GM21447 (cell line): ENCODE measurements around the gene C1QA.
"Not testable (repeated sequence)": the region's sequence is repeated elsewhere in the genome, so short reads cannot be mapped to it uniquely, and the experiment has no call there.

Source experiments
- ATAC-seq: cut with Tn5 transposase; IDR thresholded peaks from one replicate; pipeline ENCODE4 v1.9.1; 2021; ENCODE audit not compliant: unreplicated experiment

Gene C1QA

GRCh38 chr1:22639286-22639685 is 2.9 kb downstream of the C1QA start:
- no peak for ATAC-seq

DNA sequence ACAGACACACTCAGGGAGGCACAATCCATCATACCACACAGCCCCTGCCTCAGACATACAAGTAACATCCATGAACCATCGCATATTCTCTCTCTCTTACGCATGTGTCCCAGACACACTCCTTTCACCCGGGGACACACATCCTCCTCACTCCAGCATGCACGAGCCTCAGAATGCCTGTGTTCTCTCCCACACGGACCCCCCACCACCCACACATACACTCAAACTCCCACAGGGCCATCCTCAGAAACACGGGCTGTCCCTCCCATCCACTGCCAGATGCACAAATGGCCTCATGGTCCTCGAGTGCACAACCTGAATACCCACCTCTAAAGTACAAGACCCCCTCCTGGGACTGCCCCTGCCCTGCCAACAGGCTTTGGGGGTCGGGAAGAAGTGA is 4.8 kb downstream of the C1QA start:
- no peak for ATAC-seq

DNA sequence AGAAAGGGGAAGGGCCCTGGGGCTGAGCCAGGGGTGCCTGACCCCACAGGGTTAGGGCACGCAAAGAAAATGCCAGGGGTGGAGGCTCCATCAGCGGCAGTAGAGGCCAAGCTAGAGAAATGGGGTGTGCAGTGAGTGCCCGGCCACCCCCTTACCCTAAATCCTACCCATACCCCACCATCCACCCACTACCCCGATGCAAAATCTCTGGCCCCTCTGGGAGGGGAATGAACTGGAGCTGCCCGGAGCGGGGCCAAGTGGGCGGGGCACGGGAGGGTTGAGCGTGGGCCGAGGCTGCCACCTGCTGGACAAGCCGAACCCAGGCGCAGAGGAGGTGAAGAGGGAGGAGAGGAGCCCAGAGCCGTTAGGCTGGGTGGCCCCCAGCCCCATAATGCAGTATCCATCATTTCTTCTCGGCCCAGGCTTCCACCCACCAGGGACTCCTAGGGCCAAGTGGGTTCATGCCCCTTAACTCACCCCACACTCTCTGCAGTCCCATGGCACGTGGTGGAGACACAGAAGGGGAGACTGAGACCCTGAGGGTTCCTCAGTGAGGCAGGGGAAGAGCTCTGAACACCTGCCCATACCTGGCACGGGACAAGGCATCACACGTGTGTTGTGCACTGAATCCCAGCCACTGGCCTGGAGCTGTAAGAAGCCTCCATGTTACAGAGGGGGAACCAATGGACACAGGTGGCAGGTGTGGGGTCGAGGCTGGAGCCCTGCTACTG is 5.6 kb downstream of the C1QA start:
- ATAC-seq = no peak

DNA sequence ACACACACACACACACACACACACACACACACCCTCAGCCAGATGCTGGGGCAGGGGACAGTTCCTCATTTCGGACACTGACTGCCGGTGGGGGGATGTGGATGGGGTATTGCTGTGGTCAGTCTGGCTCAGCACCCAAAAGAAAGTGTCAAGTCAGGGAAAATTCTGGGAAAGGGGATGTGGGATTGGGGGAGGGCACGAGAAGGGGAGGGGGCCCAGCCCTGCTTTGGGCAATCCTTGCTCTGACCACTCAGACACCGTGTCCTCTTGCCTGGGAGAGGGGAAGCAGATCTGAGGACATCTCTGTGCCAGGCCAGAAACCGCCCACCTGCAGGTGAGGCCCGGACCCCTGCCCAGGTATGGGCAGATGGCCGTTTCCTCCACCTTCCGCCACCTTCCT is 7.0 kb downstream of the C1QA start, which contains the start of gene C1QC:
Gene C1QC (plus strand): TSS at position 253 of the 400 bp plus-strand sequence. CDS start 391 bp downstream, outside the sequence.
- ATAC-seq = no peak

DNA sequence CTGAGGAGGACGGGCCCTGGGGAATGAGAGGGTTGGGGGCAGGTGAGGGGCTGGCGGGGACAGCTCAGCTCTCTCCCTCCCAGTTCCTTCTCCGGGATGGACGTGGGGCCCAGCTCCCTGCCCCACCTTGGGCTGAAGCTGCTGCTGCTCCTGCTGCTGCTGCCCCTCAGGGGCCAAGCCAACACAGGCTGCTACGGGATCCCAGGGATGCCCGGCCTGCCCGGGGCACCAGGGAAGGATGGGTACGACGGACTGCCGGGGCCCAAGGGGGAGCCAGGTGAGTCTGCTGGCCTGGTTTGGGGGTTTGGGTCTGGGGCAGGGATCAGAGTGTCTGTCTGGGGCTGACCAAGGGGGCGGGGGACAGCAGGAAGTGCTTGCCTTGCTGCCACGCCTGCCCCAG is 7.5 kb downstream of the C1QA start:
- no peak for ATAC-seq

DNA sequence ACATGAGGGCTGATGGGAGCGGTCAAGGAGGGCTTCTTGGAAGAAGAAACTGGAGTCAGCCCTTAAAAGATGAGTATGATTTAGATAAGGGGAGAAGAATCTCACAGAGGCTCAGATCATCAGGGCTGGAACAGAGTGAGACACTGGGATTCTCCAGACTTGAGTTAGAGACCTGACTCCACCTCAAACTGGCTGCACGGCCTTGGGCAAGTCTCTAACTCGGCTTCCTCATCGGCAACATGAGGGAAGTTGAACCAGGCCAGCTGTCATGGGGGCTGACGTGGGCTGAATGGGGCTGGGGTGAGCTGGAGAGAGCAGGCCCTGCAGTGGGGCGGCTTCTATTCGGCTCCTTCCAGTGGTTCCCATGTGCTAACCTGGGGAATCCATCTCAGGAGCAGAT is 9.5 kb downstream of the C1QA start:
- ATAC-seq = no peak

GRCh38 chr1:22646384-22646783 is 10.0 kb downstream of the C1QA start:
- ATAC-seq = no peak

GRCh38 chr1:22650089-22650693 is 13.8 kb downstream of the C1QA start:
- no peak for ATAC-seq

- ATAC-seq = no peak
These were observed 15.8 kb downstream of the C1QA start for GRCh38 chr1:22651941-22652856.

- no peak for ATAC-seq
These were observed 16.5 kb downstream of the C1QA start, which contains the start of gene C1QB for GRCh38 chr1:22652881-22653316. Gene C1QB (plus strand): TSS chr1:22653236. CDS start chr1:22659463, 6,227 bp downstream.

DNA sequence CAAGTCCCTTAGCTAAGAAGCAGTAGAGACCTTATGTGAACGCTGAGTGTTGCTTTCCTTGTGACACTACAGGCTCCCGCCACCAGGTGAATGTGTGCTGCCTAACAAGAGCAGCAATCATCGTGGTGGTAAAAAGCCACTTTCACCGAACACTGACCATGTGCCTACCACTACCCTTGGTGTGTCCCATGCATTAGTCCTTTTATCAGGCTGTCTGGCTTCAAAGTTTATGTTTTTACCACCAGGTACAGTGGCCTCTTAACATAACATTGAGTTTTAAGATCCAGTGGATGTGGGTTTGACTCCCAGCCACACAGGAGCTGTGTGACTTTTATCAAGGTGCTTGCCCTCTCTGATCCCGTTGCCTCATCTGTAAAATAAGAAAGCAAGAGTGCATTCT is 18.3 kb downstream of the C1QA start:
- no peak for ATAC-seq

DNA sequence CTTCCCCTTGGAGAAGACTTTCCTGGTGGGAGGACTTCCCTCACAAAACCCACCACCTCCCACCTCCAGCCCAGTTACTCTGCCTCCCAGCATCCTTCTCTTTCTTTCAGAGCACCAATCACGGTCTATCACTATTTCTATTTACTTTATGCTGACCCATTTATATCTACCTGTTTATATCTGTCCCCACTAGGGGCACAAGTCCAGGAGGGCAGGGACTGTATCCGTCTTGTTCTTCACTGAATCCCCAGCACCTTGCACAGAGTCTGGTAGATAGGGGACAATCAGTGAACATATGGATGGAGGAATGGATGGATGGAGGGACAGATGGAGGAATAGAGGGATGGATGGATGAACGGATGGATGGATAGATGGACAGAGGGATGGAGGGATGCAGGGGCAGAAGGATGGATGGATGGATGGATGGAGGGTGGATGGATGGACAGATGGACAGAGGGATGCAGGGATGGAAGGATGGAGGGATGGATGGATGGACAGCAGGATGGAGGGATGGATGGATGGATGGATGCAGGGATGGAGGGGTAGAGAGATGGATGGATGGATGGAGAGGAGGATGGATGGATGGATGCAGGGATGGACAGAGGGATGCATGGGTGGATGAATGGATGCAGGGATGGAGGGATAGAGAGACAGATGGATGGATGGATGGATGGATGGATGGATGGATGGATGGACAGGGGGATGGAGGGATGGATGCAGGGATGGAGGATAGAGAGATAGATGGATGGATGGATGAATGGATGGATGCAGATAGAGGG is 22.1 kb downstream of the C1QA start:
- no peak for ATAC-seq

GRCh38 chr1:22660716-22661241 is 24.4 kb downstream of the C1QA start:
- ATAC-seq = no peak

DNA sequence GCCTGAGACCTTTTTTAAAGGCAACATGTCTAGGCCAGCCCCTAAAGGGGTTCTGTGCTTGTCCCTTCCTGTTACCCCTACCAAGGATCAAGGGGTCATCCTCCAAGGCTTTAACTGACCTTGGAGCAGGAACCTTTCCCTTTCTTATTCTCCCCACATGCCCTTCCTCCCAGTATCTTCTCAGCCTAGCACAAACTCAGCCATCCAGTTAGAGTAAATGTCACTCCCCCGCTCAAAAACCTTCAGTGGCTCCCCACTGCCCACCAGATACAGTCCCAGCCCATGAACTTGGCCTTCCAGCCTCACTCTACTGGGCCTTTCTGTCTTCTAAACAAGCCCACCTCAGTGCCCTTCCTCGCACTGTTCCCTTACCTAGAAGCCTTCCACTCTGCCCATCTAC is 25.5 kb downstream of the C1QA start:
- ATAC-seq = no peak

GRCh38 chr1:22662318-22662717 is 25.9 kb downstream of the C1QA start:
- ATAC-seq = no peak

- ATAC-seq = no peak
These were observed 26.6 kb downstream of the C1QA start for GRCh38 chr1:22662986-22663408.

DNA sequence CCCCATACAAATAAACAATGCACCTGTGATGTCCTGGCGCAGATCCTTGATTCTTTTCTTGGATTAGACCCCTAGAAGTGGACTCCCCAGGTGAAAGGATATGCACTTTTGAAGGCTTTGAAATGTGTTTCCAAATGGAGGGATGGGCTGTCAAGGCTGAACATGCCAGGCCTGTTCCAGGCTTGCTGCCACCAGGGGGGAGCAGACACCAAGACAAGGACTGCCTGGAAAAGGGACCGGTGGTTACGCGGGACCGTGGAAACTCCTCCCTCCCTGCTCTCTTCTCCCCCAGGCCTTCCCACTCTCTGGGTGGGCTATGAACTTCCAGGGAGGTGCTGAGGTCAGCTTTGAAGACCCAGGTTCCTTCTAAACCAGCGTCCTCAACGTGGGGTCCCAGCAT is 29.3 kb downstream of the C1QA start:
- no peak for ATAC-seq

DNA sequence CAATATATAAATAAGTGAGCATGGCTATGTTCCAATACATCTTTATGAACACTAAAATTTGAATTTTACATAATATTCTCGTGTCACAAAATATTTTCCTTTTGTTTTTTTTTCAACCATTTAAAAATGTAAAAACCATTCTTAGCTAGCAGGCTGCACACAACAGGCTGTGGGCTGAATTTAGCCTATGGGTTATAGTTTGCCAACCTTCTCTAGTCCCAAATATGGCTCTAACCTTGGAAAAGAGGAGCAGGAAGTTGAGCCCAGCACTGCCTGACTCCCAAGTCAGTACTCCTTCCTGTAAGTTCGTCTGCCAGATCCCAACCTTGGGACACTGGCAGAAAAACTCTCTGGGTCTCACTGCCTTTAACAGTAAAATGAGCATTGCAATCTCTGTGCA is 30.0 kb downstream of the C1QA start:
- ATAC-seq = no peak

GRCh38 chr1:22668840-22669239 is 32.4 kb downstream of the C1QA start:
- not testable (repeated sequence) for ATAC-seq

- no peak for ATAC-seq
These were observed 34.0 kb downstream of the C1QA start for GRCh38 chr1:22670352-22670975.
